Hippocampal formation (tissue), 2 donors: ENCODE results near the gene SYNJ2.
A peak's percentile ranks its signal among the peaks of the same experiment; 100 is the strongest.

ENCODE experiments used
- DNase-seq, 2 donors: peaks; one replicate each; lab custom pipeline; 2025; lab: John Stamatoyannopoulos, UW

The SYNJ2 gene

DNA sequence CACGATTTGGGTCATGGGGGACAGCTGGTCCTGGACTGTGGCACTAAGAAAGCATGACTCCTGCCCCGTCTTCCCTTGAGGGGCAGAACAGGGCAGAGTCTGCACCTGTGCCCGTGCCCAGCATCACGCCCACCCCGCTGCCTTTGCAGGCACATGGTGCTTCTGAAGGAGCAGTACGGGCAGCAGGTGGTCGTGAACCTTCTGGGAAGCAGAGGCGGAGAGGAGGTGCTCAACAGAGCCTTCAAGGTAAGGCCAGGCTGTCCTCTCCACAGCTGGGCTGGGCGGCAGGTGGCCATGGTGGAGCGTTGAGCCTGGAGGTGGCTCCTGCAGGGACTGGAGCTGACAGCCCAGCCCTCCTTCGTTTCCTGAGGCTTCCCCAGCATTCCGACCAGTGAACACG lies 77.4 kb downstream of the SYNJ2 start:
- no peak for DNase-seq

DNA sequence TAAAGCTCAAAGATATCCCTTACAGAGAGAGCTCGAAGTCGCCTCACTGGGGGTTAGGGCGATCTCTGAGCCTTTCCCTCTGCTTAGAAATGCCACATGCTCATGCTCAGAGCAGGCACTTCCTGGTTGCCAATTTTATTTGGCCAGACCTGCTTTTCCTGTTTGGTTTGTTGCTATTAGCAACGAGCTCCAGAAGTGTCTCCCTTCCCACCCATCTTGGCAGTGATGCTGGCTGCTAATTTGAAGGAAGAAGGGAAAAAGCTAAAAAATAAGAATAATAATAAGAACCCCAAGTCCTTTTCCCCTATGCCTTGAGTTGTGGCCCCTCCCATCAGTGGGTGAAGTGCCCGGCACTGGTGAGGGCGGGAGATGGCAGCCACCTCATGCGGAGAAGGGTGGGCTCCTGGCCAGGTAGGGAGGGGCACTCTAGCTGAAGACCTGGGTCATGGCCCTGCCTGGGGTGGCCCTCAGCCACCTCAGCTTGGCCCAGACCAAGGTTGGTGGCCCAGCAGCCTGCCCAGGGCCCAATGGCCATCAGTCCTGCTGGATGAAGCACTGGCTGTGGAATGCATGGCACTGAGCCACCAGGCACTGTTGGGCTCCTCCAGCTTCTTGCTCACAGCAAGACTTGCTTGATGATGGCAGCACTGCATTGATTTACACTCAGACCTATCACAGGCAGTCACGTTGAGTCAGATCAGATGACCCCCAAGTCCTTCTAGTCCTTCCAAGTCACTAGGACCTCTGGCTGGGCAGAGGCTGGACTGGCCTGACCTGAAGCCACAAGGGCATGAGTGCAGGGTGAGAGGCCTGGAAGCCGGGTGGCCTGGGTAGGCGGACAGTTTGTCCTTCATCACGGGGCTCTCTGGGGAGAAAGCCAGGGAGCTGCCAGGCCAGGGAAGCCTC lies 79.0 kb downstream of the SYNJ2 start:
- DNase-seq, result peak; percentile 39 to 70

DNA sequence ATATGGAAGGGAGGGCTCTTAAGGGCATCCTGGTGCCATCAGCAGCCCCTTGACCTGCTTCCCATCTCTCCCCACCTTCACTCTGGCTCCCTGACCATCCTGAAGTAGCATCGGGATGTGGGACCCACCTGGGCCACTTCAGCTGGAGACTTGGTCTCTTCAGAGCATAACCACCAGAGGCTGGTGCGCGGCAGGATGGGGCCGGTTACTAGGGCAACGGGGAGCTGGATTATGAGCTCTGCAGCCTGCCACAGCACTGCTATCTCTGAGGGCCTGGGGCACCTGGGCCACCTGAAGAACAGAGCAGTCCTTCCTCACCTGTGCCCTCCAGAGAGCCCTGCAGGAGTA lies 79.7 kb downstream of the SYNJ2 start:
- no peak for DNase-seq

DNA sequence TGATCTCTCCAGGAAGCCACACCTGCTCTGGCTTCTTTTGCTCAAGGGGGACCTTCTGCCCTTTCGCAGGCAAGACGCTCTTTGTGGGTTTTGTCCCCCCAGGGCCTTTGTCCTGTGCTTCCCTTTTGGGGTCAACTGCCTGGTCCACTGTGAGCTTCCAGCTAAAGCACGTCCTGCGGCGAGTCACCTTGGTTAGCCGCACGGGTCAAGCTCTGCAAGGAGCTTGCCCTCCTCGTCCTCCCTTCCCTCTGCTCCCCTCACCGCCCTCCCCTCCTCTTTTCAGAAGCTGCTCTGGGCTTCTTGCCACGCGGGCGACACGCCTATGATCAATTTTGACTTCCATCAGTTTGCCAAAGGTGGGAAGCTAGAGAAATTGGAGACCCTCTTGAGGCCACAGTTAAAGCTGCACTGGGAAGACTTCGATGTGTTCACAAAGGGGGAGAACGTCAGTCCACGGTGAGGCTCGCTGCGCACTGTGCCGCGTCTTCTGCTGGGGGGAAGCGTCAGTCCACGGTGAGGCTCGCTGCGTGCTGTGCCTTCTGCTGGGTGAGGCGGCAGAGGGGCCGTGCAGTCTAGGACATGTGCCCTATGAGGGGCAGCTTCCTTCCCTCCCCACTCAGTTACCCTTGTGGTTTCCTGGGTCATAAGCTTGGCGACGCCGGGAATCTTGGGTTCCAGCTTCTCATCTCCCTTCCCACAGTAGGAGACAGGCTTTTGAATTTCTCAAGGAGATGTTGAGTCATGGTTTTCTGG lies 80.2 kb downstream of the SYNJ2 start:
- no peak for DNase-seq

DNA sequence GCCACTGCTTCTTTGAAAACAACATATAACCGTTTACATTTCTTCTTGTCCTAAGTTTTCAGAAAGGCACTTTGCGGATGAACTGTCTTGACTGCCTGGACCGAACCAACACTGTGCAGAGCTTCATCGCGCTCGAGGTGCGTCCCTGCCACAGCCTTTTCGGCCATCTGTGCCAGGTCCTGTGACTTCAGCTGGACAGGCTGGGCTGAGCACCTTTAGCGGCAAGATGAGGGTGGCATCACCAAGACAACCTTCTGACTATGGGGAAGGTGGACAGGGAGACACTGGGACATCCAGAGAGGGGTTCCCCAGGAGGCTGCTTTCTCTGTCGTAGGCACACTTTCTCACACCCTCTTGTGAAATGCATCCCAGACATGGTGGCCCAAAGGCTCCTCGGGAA lies 82.1 kb downstream of the SYNJ2 start:
- DNase-seq, result no peak

DNA sequence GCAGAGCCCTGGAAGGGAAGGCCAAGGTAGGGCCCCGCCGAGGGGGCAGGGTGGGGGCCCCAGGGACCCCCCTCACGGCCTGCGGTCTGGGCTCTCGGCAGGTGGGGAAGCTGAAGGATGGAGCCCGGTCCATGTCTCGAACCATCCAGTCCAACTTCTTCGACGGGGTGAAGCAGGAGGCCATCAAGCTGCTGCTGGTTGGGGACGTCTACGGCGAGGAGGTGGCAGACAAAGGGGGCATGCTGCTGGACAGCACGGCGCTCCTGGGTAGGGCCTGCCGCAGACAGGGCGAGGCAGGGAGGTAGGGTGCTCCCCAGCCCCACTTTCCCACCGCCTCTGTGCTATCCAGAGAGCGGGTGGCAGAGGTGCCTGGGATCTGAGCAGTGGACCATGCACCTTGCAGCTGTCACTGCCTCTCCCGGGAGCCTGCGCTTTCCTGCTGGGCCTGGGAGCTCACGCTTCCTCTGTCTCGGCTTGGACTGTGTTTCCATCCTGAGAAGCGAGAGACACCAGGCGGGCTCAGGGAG lies 83.1 kb downstream of the SYNJ2 start:
- DNase-seq, result no peak

DNA sequence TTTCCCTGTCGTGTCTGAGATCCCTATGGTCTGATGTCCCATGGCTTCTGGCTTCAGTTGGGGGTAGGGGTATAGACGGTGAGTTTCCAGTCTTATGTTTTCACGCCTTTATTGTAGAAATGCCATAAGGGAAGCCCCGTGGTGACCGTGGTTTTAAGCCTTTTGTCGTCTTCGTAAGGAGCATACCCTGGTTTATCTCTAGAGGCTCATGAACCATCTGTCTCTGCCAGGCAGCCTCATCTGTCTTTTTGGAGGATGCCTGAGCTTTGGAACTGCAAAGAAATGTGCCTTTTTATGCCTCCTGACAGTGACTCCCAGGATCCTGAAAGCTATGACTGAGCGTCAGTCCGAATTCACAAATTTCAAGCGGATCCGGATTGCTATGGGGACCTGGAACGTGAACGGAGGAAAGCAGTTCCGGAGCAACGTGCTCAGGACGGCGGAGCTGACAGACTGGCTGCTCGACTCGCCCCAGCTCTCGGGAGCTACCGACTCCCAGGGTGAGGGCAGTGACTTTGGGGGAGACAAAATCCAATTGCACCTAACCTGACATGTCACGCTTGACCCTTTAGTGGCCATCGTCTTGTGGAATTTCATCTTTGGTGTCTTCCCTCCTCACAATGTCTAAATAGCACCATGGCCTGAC lies 84.6 kb downstream of the SYNJ2 start:
- no peak for DNase-seq

DNA sequence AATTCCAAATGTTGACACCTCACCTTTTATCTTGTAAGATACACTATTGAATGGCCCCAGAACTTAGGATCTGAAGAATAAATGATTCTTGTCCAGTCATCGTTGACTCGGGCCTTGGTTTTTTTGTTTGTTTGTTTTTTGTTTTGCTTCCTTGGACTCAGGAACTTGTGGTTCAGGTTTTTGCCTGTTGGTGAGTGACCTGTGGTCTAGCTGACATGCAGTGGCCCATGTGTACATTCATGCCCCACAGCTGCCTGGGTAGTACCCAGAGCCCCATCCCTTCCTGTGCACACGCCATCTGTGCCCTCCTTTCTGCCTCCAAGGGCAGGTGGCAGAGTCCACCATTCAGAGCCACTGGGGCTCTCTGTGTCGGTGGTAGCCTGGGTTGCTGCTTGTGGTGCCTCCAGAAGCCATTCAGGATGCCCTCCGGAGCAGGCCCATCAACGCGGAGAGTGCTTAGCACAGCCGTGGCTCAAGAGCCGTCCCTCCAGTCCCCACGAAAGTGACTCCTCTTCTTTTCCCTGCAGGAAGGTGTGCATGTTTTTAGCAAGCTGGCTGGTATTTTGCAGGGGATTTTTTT lies 85.9 kb downstream of the SYNJ2 start:
- DNase-seq, result no peak

DNA sequence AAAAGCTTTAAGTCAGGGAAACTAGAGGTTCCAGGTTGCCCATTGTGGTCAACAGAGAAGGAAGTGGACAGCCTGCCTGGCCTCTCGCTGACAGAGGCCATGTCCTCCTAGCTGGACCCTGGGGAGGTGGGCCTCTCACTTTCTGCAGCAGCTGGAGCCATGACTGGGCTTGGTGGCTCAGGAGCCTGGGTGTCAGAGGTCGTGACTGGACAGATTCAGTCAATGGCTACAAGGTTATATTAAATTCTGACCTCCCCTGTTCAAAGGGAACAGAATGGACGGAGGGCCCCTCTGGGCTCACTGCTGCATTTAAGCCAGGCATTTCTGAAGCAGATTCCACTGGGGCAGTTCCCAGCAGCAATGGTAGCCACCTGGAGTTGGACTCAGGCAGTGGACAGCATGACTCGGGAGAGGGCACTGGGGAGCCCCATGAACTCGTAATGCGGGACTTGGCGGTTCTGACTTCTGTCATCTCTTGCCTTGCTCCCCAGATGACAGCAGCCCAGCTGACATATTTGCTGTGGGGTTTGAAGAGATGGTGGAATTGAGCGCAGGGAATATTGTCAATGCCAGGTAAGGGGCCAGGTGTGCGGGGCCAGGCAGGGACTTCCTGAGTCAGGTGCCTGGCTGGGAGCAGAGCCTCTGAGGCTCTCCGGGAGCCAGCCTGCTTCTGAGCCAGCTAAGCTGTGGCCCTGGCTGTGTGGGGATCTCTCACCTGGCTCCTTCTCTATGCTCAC lies 86.7 kb downstream of the SYNJ2 start:
- DNase-seq, result no peak

DNA sequence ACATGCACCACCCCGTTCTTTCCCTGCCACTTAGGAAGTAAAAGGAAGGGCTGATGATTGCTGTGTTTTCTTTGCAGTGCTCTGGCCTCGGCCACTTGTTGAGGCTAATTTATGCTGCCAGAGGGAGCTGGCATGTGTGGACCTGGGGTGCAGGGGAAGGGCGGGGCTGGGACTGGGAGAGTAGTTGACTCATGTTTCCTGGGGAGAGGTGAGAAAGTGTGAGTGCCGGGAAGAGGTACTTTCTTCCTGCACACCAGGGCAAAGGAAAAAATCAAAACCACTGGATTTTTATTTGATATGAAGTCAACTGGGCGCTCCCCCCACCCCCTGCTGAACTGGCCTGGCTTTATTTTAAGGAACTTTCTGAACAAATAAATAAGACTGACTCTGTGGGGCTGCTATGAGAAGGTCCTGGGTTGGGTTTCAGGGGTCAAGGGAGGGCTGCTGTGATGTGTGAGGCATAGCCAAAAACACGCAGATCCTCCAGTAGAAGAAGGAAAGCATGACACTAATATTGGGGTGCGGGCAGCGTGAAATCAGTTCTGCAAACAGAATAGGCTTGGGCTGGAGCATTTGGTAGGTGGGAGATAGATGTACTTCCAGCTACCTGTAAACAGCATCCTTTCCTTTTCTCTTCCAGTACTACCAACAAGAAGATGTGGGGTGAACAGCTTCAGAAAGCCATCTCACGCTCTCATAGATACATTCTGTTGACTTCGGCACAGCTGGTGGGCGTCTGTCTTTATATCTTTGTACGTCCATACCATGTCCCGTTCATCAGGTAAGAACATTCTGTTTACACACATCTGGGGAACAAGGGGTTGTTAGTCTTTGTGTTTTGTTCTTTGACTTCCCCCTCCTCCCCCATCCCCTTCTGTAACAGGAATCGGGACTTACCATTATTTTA lies 87.5 kb downstream of the SYNJ2 start:
- no peak for DNase-seq

DNA sequence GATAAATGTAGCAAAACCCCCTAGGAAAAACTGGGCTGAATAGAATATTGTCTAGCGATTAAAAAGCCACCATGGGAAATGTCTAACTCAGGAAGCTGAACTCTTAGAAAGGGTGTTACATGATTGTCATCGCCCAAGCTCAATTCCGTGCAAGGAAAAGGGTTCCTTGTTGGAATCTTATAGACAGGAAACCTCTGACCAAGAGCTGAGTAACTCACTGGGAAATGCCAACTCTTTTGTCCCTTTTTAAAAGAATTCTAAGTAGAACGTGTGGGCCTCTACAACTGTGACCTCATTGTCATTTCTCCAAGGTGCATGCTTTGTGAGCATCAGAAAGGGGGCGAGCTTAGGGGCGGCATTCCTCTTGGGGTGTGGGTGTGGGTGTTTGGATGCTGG lies 88.1 kb downstream of the SYNJ2 start:
- DNase-seq, result no peak

DNA sequence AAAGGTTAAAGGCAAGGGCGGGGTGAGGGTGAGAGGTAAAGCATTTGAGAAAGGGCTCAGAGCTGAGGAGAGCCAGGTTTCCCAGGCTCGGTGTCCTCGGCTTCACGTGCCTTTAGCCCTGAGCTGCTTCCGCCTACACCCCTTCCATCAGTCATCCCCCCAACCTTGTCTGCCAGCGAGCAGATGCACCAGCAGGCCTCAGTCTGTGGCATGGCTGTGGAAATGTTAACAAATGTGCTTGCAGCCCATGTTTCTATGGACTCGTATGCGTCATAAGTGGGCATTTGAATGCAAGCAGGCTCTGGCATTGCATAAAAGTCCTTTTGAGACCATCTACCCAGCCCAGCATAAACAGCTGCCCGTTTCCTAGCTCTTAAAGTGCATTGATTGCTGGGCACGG lies 88.8 kb downstream of the SYNJ2 start:
- DNase-seq, result peak in 1 of 2 donors; percentile 17

DNA sequence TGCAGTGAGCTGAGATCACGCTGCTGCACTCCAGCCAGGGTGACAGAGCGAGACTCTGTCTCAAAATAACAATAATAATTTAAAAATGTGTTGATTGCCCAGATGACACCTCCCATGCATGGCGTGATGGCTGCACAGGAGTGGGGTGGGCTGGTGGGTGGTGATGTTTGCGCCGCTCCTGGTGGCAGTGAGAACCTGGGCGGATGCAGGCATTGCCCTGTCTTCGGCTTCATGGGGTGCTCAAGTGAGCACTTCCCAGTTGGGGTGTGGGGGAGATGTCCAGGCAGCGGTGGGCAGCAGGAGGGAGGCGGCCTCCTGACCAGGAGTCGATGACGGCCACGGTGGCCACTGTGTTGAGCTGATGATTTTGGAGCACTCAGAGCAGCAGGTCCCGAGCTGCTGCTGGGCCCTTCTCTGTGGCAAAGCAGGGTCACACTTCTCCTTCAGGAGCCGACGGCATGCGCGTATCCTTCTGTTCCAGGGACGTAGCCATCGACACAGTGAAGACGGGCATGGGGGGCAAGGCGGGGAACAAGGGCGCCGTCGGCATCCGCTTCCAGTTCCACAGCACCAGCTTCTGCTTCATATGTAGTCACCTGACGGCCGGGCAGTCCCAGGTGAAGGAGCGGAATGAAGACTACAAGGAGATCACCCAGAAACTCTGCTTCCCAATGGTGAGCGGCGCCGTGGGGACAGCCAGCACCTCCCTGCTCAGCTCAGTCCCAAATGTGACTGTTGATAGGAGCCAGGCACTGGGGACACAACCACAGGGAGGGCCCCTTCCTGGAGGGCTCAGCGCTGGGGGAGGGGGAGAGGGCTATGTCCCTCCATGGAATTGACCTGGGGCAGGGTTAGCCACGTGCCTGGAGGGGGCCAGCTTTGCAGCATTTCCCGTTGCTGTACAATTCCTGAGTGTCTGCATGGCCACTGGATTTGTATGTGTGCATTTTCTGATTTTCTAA lies 89.7 kb downstream of the SYNJ2 start:
- DNase-seq, result no peak

DNA sequence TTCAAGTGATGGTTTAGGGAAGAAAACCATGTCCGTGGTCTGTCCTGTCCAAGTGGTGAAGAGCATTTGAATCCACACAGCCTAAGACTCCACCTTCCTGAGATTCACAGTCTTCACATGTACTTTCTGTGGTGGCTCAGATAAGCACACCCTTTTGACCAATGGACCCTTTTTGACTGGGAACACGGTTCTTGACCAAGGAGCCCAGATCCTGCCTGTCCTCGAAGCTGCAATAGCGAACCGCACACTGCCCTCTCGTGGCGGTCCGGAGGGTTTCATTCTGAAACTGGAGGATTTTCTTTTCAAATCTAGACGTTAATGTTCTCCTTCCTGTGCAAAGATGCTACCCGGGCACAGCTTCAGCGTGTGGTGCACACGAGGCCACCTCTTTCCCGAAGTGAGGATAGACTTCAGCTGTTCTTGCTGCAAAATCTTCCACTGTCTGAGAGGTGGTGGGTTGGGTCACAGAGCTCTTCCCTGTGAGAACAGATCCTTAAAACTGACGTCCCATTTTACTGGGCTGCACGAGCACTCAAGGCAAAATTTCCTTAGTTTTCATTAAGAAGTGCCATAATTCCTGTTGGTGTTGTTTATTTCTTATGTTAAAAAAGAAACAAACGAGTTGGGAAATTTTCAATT lies 90.5 kb downstream of the SYNJ2 start:
- peak; percentile 71 to 75 for DNase-seq

DNA sequence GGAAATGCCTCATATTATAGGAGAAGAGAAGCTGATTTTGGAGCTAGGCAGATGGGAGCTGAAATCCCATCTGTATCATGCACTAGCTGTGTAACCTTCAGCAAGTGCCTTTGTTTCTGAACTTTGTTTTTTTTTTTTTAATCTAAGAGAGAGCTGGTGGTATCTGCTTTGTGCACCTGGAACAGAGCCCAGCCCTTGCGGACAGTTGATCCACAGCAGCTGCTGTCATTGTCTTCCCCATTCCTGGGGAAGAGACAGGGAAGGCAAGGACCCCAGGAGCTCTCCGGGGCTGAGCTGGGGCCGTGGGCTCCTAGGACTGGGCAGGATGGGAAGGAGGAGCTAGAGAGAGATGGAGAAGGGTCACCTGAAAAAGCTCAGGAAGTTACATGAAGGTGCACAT lies 92.1 kb downstream of the SYNJ2 start:
- no peak for DNase-seq

DNA sequence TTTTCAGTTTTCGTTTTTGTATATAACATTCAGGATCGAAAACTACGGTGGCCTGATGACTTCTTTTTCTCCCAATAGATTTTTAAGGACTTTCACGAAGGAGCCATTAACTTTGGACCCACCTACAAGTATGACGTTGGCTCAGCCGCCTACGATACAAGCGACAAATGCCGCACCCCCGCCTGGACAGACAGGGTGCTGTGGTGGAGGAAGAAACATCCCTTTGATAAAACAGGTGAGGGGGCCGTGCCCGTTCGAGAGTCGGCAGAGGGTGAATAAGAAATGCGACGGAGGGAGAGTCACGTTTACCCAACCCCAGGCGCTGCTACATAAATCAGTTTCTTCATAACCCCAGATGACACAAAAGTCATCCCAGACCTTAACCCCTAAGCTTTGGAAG lies 94.9 kb downstream of the SYNJ2 start:
- DNase-seq, result no peak

DNA sequence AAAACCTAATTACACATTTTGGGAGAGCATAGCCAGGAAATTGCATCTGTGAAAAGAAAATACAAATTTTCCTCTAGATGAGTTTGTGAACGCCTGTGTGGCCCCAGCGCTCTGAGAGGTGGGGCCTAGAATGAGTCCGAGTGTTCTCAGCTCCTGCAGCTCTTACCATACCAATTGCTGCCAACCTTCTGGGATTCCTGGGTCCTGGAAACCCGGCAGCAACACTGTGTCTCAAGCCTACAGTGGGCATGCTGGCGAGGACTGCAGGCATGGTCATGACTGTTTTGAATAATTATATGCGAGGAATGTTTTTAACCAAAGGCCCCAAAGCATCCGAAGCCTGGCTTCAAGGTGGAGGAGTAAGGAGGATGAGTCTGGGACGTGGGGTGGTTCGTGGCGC lies 96.0 kb downstream of the SYNJ2 start:
- DNase-seq, result no peak

DNA sequence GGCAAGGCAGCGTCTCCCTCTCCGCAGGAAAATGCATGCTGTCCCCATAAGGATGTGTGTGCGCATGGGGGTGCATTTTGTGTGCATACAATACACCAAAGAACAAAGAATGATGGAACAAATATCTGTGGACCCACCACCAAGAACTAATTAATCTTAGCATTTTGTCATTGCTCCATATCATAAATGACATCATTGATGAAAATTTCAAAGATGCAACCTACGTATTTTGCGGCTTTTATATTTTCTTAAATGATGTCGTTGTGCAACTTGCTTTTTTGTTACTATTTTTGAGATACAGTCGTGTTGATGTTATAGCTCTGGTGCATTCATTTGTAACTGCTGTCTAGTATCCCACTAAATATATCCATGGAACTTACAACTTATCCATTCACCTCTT lies 96.7 kb downstream of the SYNJ2 start:
- no peak for DNase-seq
